CD14-positive monocyte (primary cell): Measurements from ENCODE around the gene KRT2. TPM values are rescaled to one million over a fixed set of nuclear protein-coding genes. Genes with fewer than 3 reads are reported as not detected.

ENCODE experiments used
- DNase-seq, 3 donors: peaks; one replicate each; pipeline ENCODE4 v3.0.0-alpha.2; 2011 to 2022
- H2AFZ ChIP-seq: 2 replicates; pipeline ENCODE4 v1.6.0; 2012; ENCODE audit warnings: mild to moderate bottlenecking, low read depth, low read length, inconsistent platforms; ENCODE audit not compliant: insufficient read depth, poor library complexity, severe bottlenecking
- H3K27ac ChIP-seq, 2 donors: 1 replicate in 1 of 2; 2 replicates in 1 of 2; pipeline ENCODE4 v1.5.1; 2012 to 2013; ENCODE audit warnings: low read length in 2 of 2, control low read depth in 1 of 2, inconsistent platforms in 1 of 2, low read depth in 1 of 2, mild to moderate bottlenecking in 1 of 2
- H3K27me3 ChIP-seq, 2 donors: one replicate each; pipeline versions ENCODE4 v1.6.0 to v1.6.1; 2011 to 2013; ENCODE audit warnings: low read length in 2 of 2; ENCODE audit not compliant: control insufficient read depth in 2 of 2, insufficient read depth in 2 of 2
- H3K36me3 ChIP-seq, 2 donors: replicated peaks in 1 of 2; 1 replicate in 1 of 2; 2 replicates in 1 of 2; pipeline versions ENCODE4 v1.5.1 to v1.6.1; 2012 to 2013; ENCODE audit warnings: low read length in 2 of 2, control low read depth in 1 of 2, inconsistent platforms in 1 of 2, mild to moderate bottlenecking in 1 of 2; ENCODE audit not compliant: insufficient read depth in 2 of 2, control insufficient read depth in 1 of 2
- H3K4me1 ChIP-seq, 2 donors: 1 replicate in 1 of 2; 2 replicates in 1 of 2; pipeline versions ENCODE4 v1.5.1 to v1.6.1; 2012 to 2013; ENCODE audit warnings: low read length in 2 of 2, control low read depth in 1 of 2, inconsistent platforms in 1 of 2, mild to moderate bottlenecking in 1 of 2, moderate library complexity in 1 of 2; ENCODE audit not compliant: insufficient read depth in 2 of 2, control insufficient read depth in 1 of 2
- H3K4me2 ChIP-seq: replicated peaks from 2 replicates; pipeline ENCODE3; 2012; ENCODE audit warnings: low read length, moderate library complexity, mild to moderate bottlenecking; ENCODE audit not compliant: poor library complexity, severe bottlenecking; ENCODE audit errors: extremely low read depth
- H3K4me3 ChIP-seq, 3 experiments: fragments of 200-600 bp in 1 of 3; sonication (generic) in 1 of 3; replicated peaks in 1 of 3; 1 replicate in 2 of 3; 2 replicates in 1 of 3; pipeline ENCODE4 v1.5.1; 2011 to 2013; ENCODE audit warnings: low read length in 3 of 3, mild to moderate bottlenecking in 3 of 3, control low read depth in 2 of 3, low read depth in 2 of 3, inconsistent platforms in 1 of 3, moderate library complexity in 1 of 3
- H3K79me2 ChIP-seq: 2 replicates; pipeline ENCODE4 v1.6.0; 2012; ENCODE audit warnings: mild to moderate bottlenecking, control low read depth, inconsistent platforms, low read length, moderate library complexity; ENCODE audit not compliant: insufficient read depth
- H3K9ac ChIP-seq: 2 replicates; pipeline ENCODE4 v1.6.0; 2017; ENCODE audit warnings: low read length, mild to moderate bottlenecking; ENCODE audit not compliant: insufficient read depth, poor library complexity, severe bottlenecking
- H3K9me3 ChIP-seq, 2 donors: replicated peaks in 1 of 2; 1 replicate in 1 of 2; 2 replicates in 1 of 2; pipeline versions ENCODE4 v1.5.1 to v1.6.1; 2012 to 2013; ENCODE audit warnings: low read length in 2 of 2, control low read depth in 1 of 2; ENCODE audit not compliant: control insufficient read depth in 1 of 2, insufficient read depth in 1 of 2
- H4K20me1 ChIP-seq: 2 replicates; pipeline ENCODE4 v1.6.0; 2012; ENCODE audit warnings: mild to moderate bottlenecking, low read length, control low read depth, moderate library complexity; ENCODE audit not compliant: insufficient read depth
- H3K27ac Mint-ChIP-seq, 7 donors: one replicate each; pipeline ENCODE4 v1.8.0; 2020; ENCODE audit warnings: mild to moderate bottlenecking in 7 of 7, mixed read lengths in 7 of 7, moderate library complexity in 6 of 7, inconsistent platforms in 2 of 7
- H3K27me3 Mint-ChIP-seq, 3 donors: one replicate each; pipeline ENCODE4 v1.8.0; 2021 to 2022; ENCODE audit warnings: low read depth in 3 of 3, mild to moderate bottlenecking in 3 of 3, mixed read lengths in 3 of 3, moderate library complexity in 3 of 3, inconsistent platforms in 1 of 3
- H3K36me3 Mint-ChIP-seq, 2 donors: one replicate each; pipeline ENCODE4 v1.8.0; 2020; ENCODE audit warnings: mixed read lengths in 2 of 2, inconsistent platforms in 1 of 2, mild to moderate bottlenecking in 1 of 2
- H3K4me1 Mint-ChIP-seq: one replicate; pipeline ENCODE4 v1.8.0; 2020; ENCODE audit warnings: mild to moderate bottlenecking, mixed read lengths
- H3K4me3 Mint-ChIP-seq, 2 donors: one replicate each; pipeline ENCODE4 v1.8.0; 2020; ENCODE audit warnings: mild to moderate bottlenecking in 2 of 2, mixed read lengths in 2 of 2, moderate library complexity in 1 of 2
- H3K9me3 Mint-ChIP-seq, 7 donors: one replicate each; pipeline ENCODE4 v1.8.0; 2020 to 2022; ENCODE audit warnings: mixed read lengths in 7 of 7, mild to moderate bottlenecking in 6 of 7, moderate library complexity in 6 of 7, inconsistent platforms in 2 of 7
- WGBS: methylation state at CpG from one replicate; pipeline ENCODE4 v1.1.5; 2013; ENCODE audit warnings: missing lambda C conversion rate; ENCODE audit not compliant: insufficient coverage; 5-methylcytosine and 5-hydroxymethylcytosine counted together
- intact Hi-C, 2 donors: fragments of 100-400 bp; cut with micrococcal nuclease; formaldehyde crosslinking; loops; one replicate each; pipeline versions ENCODE4 v1.15.0 to v1.15.1; 2023
- polyA minus RNA-seq: library from RNA; depleted of rRNA, polyadenylated mRNA; stranded (reverse); fragments of >200 nt; gene quantifications from 2 replicates; pipeline ENCODE4 v1.2.3, GENCODE V29; 2012
- polyA plus RNA-seq, 3 donors: library from polyadenylated mRNA; depleted of rRNA in 1 of 3; unstranded in 2 of 3; stranded (reverse) in 1 of 3; fragments of 300-500 nt in 2 of 3; fragments of >200 nt in 1 of 3; fragmentation: Illumina TruSeq in 2 of 3; gene quantifications; 1 replicate in 2 of 3; 2 replicates in 1 of 3; pipeline ENCODE4 v1.2.3, GENCODE V29; 2012 to 2021
- total RNA-seq, 12 experiments: library from RNA in 1 of 12; stranded (reverse) in 1 of 12; fragments of 120-200 nt in 1 of 12; gene quantifications; one replicate each; pipeline ENCODE4 v1.2.4 and lab custom pipeline; 2013 to 2026; ENCODE audit warnings: mixed read lengths in 6 of 12, inconsistent platforms in 1 of 12
- TF ChIP-seq, protein P1 (sequence below): fragments of 200-600 bp; IDR thresholded peaks from one replicate; pipeline ENCODE4 v1.8.0; 2022; ENCODE audit warnings: antibody characterized with exemption, mild to moderate bottlenecking

KRT2 gene
- total RNA-seq (2013) = not detected
- not detected for polyA plus RNA-seq
- polyA minus RNA-seq = not detected in 2 replicates
- 0 to 1.0 (median 0.06) reads per million in 11 experiments for total RNA-seq (lab: John Stamatoyannopoulos, UW)

DNA sequence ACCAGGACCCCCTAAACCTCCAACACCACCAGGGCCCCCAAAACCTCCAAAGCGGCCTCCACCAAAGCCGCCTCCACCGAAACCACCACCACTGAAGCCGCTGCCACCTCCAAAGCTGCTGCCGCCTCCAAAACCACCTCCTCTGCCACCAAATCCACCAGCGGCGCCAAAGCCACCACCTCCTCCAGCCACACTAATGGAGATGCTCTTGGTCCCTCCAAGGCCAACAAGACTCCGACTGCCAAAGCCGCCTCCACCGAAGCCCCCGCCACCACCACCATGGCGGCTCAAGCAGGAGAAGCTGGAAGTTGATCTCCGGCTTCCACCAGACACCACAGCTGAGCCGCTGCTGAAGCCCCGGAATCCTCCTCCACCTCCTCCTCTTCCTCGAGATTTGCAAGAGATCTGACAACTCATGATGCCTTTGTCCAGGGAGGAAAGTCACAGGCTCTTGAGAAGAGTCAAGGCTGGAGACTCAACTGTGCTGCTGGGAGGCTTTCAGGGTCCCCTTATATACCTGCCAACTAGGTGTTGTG lies at the start of gene KRT2:
Gene KRT2, minus strand, starts transcription at position 486 of the 536 bp plus-strand sequence. Its CDS starts 69 bp downstream, at position 417.
- Mint-ChIP-seq H3K4me3 (no peak within 1 kb of the TSS), H3K27ac (no peak within 1 kb of the TSS), H3K27me3 (peaks cover 0 to 4% (median 2%) of the 10 kb centered on the region in 3 donors), H3K9me3 (peaks cover 0 to 8% (median 3%) of the 10 kb centered on the region in 7 donors), H3K36me3 (no peaks in the 10 kb centered on the region), H3K4me1 (no peaks in the 10 kb centered on the region)
- no peaks in the 10 kb centered on the region for H3K4me1 ChIP-seq
- H3K79me2 ChIP-seq = no peaks in the 10 kb centered on the region
- no peaks in the 10 kb centered on the region for H3K9me3 ChIP-seq
- WGBS = 93% methylated on average over 14 of the region's 16 CpGs
- H3K4me3 ChIP-seq = no peak within 1 kb of the TSS
- no peak within 1 kb of the TSS for H3K9ac ChIP-seq
- DNase-seq = no peak
- no peaks in the 10 kb centered on the region for H3K36me3 ChIP-seq
- no peaks in the 10 kb centered on the region for H3K27me3 ChIP-seq
- no peak within 1 kb of the TSS for H2AFZ ChIP-seq
- no peak within 1 kb of the TSS for H3K4me2 ChIP-seq
- TF ChIP-seq, protein P1, sequence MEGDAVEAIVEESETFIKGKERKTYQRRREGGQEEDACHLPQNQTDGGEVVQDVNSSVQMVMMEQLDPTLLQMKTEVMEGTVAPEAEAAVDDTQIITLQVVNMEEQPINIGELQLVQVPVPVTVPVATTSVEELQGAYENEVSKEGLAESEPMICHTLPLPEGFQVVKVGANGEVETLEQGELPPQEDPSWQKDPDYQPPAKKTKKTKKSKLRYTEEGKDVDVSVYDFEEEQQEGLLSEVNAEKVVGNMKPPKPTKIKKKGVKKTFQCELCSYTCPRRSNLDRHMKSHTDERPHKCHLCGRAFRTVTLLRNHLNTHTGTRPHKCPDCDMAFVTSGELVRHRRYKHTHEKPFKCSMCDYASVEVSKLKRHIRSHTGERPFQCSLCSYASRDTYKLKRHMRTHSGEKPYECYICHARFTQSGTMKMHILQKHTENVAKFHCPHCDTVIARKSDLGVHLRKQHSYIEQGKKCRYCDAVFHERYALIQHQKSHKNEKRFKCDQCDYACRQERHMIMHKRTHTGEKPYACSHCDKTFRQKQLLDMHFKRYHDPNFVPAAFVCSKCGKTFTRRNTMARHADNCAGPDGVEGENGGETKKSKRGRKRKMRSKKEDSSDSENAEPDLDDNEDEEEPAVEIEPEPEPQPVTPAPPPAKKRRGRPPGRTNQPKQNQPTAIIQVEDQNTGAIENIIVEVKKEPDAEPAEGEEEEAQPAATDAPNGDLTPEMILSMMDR = no peak
- no peak within 1 kb of the TSS for H3K27ac ChIP-seq
- intact Hi-C loops = no loop called here
- no peaks in the 10 kb centered on the region for H4K20me1 ChIP-seq

DNA sequence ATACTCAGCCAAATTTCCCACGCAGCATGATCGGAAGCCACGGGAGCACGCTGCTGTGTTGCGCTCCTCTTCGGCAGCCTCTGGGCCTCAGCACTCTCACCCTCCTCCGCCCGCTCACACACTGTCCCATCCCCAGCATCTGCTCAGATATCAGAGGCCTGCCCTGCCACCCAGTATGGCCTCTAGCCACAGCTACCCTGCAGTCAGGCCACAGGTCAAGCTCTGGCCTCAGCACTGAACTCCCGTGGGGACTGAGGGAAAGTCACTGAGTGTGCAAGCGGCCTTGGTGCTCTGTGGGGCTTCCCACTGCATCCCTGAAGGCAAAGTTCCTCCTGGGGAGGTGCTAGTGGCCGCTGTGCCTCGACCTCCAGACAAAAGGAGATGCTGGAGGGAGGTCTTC lies 49.3 kb upstream of the KRT2 start:
- no peak overlapping the region for H3K27ac Mint-ChIP-seq

More for the DNA sequence above, 49.3 kb upstream of the KRT2 start:
- H3K4me3 Mint-ChIP-seq = no peak overlapping the region
- TF ChIP-seq, protein P1 = no peak
- H3K4me1 Mint-ChIP-seq = no peaks in the 10 kb centered on the region
- H4K20me1 ChIP-seq = no peaks in the 10 kb centered on the region
- no peaks in the 10 kb centered on the region for H3K36me3 ChIP-seq
- no peaks in the 10 kb centered on the region for H3K36me3 Mint-ChIP-seq
- WGBS = 85% methylated on average over 12 of the region's 12 CpGs
- no peak overlapping the region for H3K4me2 ChIP-seq
- intact Hi-C loops = no loop called here
- peaks cover 1 to 5% (median 4%) of the 10 kb centered on the region in 3 donors for H3K27me3 Mint-ChIP-seq
- no peaks in the 10 kb centered on the region for H3K27me3 ChIP-seq
- no peak overlapping the region for H3K27ac ChIP-seq
- no peaks in the 10 kb centered on the region for H3K4me1 ChIP-seq
- no peaks in the 10 kb centered on the region for H3K9me3 ChIP-seq
- H3K9me3 Mint-ChIP-seq = peaks cover 0 to 1% (median 0%) of the 10 kb centered on the region in 7 donors
- no peak overlapping the region for H2AFZ ChIP-seq
- no peak overlapping the region for H3K4me3 ChIP-seq
- no peaks in the 10 kb centered on the region for H3K79me2 ChIP-seq
- H3K9ac ChIP-seq = no peak overlapping the region
- DNase-seq = no peak
